ENCODE measurements around the gene SHROOM3. TPM values are rescaled to one million over a fixed set of nuclear protein-coding genes. Genes with fewer than 3 reads are reported as not detected.

Gene SHROOM3
- total RNA-seq, 4 donors from 2014 or later = 20.3 to 50.9 (median 34.9) TPM

DNA sequence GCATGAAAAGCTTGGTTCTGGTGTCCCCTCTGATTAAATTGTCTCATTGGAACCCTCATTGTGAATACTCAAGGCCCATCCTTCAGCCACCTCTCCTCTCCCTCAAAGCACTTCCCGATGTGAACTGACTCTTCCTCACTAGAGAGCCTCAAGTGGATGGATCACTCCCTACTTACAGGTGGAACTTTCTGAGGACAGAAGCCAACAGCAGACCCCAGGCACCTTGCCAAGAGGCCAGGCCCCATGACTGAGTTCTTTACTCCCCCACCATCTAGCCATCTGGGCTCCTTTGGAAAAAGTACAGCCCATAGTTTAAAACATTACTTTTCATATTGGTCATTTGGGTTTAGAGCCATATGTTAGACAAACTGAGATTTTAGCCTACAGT, 224.1 kb downstream of the SHROOM3 start:
- no peaks in the 10 kb centered on the region for H3K36me3 ChIP-seq
- H3K27ac ChIP-seq = no peak overlapping the region
- intact Hi-C loops (cut with DNase I) = no loop called here
- no peak for DNase-seq
- TF ChIP-seq, protein P1, sequence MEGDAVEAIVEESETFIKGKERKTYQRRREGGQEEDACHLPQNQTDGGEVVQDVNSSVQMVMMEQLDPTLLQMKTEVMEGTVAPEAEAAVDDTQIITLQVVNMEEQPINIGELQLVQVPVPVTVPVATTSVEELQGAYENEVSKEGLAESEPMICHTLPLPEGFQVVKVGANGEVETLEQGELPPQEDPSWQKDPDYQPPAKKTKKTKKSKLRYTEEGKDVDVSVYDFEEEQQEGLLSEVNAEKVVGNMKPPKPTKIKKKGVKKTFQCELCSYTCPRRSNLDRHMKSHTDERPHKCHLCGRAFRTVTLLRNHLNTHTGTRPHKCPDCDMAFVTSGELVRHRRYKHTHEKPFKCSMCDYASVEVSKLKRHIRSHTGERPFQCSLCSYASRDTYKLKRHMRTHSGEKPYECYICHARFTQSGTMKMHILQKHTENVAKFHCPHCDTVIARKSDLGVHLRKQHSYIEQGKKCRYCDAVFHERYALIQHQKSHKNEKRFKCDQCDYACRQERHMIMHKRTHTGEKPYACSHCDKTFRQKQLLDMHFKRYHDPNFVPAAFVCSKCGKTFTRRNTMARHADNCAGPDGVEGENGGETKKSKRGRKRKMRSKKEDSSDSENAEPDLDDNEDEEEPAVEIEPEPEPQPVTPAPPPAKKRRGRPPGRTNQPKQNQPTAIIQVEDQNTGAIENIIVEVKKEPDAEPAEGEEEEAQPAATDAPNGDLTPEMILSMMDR (IDR thresholded peaks at IDR 0.05) = no peak
- no peak for TF ChIP-seq POLR2A (IDR thresholded peaks at IDR 0.05)
- H3K27me3 ChIP-seq = no peaks in the 10 kb centered on the region
- H3K9me3 ChIP-seq = no peaks in the 10 kb centered on the region
- peaks cover 0 to 8% (median 6%) of the 10 kb centered on the region in 3 donors for H3K4me1 ChIP-seq
- WGBS, 2 donors = 100% methylated on average over 1 of the region's 1 CpG
- H3K4me3 ChIP-seq = no peak overlapping the region

DNA sequence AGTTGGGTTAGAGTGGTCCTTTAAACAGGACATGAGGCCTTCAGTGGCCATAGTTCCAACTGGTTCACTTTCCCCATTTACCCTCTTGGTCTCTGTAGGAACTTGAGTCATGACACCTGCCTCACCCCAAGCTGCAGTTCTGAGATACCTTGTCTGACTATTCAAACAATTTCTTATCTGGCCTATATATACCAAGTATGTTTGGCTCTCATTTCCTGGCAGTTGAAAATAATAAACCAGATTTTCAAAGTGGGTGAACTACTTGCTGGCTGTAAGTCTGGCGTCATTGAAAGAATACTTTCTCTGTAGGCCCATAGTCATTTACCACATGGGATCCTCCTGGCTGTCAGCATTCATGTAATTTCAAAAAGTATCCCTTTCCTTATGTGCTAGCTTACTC, 228.8 kb downstream of the SHROOM3 start:
- 93 to 100% methylated on average over 1 of the region's 1 CpG for WGBS, 2 donors
- no peak overlapping the region for H3K27ac ChIP-seq

DNA sequence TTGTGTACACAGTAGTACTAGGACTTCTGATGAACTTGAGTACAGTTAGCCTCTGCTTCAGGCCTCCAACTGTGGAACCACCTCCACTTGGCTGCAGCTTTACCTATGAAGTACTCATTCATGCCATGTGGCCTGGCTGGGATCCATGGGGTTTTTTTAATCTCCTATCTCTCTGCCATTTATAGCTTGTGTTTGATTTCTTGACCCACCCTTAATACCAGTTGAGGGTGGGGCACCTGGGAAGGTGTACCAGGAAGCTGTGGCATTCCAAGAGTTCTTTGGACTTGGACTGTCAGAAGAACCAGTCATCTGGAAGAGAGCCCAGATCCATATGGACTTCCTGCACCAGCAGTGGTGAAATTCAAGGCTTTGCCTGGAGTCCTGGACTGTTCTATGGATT, 230.1 kb downstream of the SHROOM3 start:
- no peak for TF ChIP-seq POLR2A (IDR thresholded peaks at IDR 0.05)
- TF ChIP-seq, protein P1 (IDR thresholded peaks at IDR 0.05) = peak in 1 of 6 experiments; percentile 1
- H3K27ac ChIP-seq = peak overlapping the region in 1 of 4 donors; percentile 25
- no peak overlapping the region for H3K4me3 ChIP-seq
- intact Hi-C loops (cut with DNase I) = no loop called here
- no peak for DNase-seq
- no peaks in the 10 kb centered on the region for H3K36me3 ChIP-seq
- H3K27me3 ChIP-seq = no peaks in the 10 kb centered on the region
- no peaks in the 10 kb centered on the region for H3K9me3 ChIP-seq
- peaks cover 0 to 14% (median 3%) of the 10 kb centered on the region in 3 donors for H3K4me1 ChIP-seq

More for the DNA sequence above, 228.8 kb downstream of the SHROOM3 start:
- Histone ChIP-seq H3K4me1 (peaks cover 0 to 14% (median 3%) of the 10 kb centered on the region in 3 donors), H3K27me3 (no peaks in the 10 kb centered on the region), H3K36me3 (no peaks in the 10 kb centered on the region), H3K4me3 (no peak overlapping the region), H3K9me3 (no peaks in the 10 kb centered on the region)
- intact Hi-C loops (cut with DNase I) = no loop called here
- no peak for TF ChIP-seq POLR2A (IDR thresholded peaks at IDR 0.05)
- TF ChIP-seq, protein P1 (IDR thresholded peaks at IDR 0.05) = no peak
- no peak for DNase-seq

DNA sequence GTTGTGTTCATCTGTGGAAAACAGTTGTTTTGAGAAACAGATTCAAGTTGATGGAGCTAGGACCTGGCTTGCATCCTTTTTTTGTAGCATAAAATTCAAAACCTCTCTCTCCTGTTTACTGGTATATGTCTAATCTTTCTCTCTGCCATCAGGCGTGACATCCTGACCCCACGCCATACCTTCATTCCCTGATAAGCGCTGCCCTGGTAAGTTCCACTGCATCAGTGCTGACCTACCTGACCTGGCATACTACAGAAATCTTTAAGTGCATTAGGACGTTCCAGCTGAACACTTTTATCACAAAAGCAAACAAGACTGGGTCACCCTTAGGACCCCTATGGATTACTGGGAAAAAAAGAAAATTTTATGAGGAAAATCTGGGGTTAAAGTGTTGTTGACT, 230.7 kb downstream of the SHROOM3 start:
- no peak for DNase-seq
- H3K4me3 ChIP-seq = no peak overlapping the region
- TF ChIP-seq, protein P1 (IDR thresholded peaks at IDR 0.05) = no peak
- TF ChIP-seq POLR2A (IDR thresholded peaks at IDR 0.05) = no peak
- peak overlapping the region in 1 of 4 donors; percentile 25 for H3K27ac ChIP-seq
- no peaks in the 10 kb centered on the region for H3K36me3 ChIP-seq
- peaks cover 0 to 14% (median 3%) of the 10 kb centered on the region in 3 donors for H3K4me1 ChIP-seq
- intact Hi-C loops (cut with DNase I) = no loop called here
- H3K27me3 ChIP-seq = no peaks in the 10 kb centered on the region
- H3K9me3 ChIP-seq = no peaks in the 10 kb centered on the region
- WGBS, 2 donors = 86 to 88% methylated on average over 4 of the region's 4 CpGs

DNA sequence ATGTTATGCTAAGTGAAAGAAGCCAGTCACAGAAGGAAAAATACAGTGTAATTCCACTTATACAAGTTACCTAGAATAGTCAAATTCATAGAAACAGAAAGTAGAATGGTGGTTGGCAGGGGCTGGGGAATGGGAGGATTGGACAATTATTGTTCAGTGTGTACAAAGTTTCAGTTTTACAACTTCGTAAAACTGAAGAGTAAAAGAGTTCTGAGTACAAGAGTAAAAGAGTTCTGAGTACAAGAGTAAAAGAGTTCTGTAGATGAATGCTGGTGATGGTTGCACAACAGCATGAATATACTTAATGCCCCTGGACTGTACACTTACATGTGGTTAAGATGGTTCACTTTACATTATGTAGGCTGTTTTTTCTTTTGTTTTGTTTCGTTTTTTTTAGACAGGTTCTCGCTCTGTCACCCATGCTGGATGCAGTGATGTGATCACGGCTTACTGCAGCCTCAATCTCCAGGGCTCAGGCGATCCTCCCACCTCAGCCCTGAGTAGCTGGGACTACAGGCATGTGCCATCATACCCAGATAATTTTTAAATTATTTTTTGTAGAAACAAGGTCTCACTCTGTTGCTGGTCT, 232.0 kb downstream of the SHROOM3 start:
- no peaks in the 10 kb centered on the region for H3K9me3 ChIP-seq
- intact Hi-C loops (cut with DNase I) = no loop called here
- no peaks in the 10 kb centered on the region for H3K36me3 ChIP-seq
- no peaks in the 10 kb centered on the region for H3K27me3 ChIP-seq
- 78% methylated on average over 5 of the region's 5 CpGs for WGBS, 2 donors
- no peak overlapping the region for H3K27ac ChIP-seq
- H3K4me1 ChIP-seq = peaks cover 0 to 14% (median 3%) of the 10 kb centered on the region in 3 donors
- TF ChIP-seq, protein P1 (IDR thresholded peaks at IDR 0.05) = no peak
- TF ChIP-seq POLR2A (IDR thresholded peaks at IDR 0.05) = no peak
- no peak overlapping the region for H3K4me3 ChIP-seq
- no peak for DNase-seq
